K562 (cell line): ENCODE results near the gene RBM46.

Experiments used
- CREB1 ChIP-seq, 2 experiments: sonication (generic) in 1 of 2; formaldehyde crosslinking in 1 of 2; IDR thresholded peaks; 2 replicates each; pipeline versions ENCODE4 v1.6.1 to v1.8.0; 2012 to 2022; ENCODE audit warnings: inconsistent platforms in 1 of 2, mild to moderate bottlenecking in 1 of 2, missing genetic modification reagents in 1 of 2, moderate library complexity in 1 of 2
- CTCF ChIP-seq, 3 experiments: IDR thresholded peaks in 2 of 3; conservative IDR thresholded peaks in 1 of 3; 2 replicates each; pipeline ENCODE4 v1.5.1; 2011 to 2012; ENCODE audit warnings: low read length in 3 of 3, mild to moderate bottlenecking in 3 of 3, control low read depth in 2 of 3, improper control_type of control experiment in 1 of 3, inconsistent platforms in 1 of 3, low read depth in 1 of 3, mixed read lengths in 1 of 3, moderate library complexity in 1 of 3; ENCODE audit not compliant: insufficient read depth in 2 of 3
- KAT7 ChIP-seq: sonication (generic); formaldehyde crosslinking; IDR thresholded peaks from 2 replicates; pipeline ENCODE4 v1.8.0; 2022; ENCODE audit warnings: missing genetic modification reagents, mild to moderate bottlenecking, borderline replicate concordance
- MYC ChIP-seq, 2 experiments: fragments of 250-450 bp in 1 of 2; sonication (Bioruptor Pico) in 1 of 2; IDR thresholded peaks; 2 replicates each; pipeline versions ENCODE4 v1.5.1 to v1.6.1; 2012 to 2021; ENCODE audit warnings: low read depth in 2 of 2, borderline replicate concordance in 1 of 2, improper control_type of control experiment in 1 of 2, low read length in 1 of 2, mild to moderate bottlenecking in 1 of 2, moderate library complexity in 1 of 2
- NELFE ChIP-seq: IDR thresholded peaks from 2 replicates; pipeline ENCODE4 v1.6.1; 2011; ENCODE audit warnings: mild to moderate bottlenecking; ENCODE audit not compliant: insufficient read depth, insufficient read length
- NRF1 ChIP-seq, 2 experiments: fragments of 450-650 bp; IDR thresholded peaks in 1 of 2; conservative IDR thresholded peaks in 1 of 2; 2 replicates each; pipeline ENCODE4 v1.6.1; 2014; ENCODE audit warnings: mild to moderate bottlenecking in 2 of 2
- POLR2AphosphoS5 ChIP-seq: IDR thresholded peaks from 2 replicates; pipeline ENCODE4 v1.6.1; 2011; ENCODE audit warnings: mild to moderate bottlenecking, low read depth, low read length, moderate library complexity; ENCODE audit not compliant: control insufficient read depth, insufficient read depth
- STAT6 ChIP-seq: sonication (generic); formaldehyde crosslinking; IDR thresholded peaks from 2 replicates; pipeline ENCODE4 v1.8.1; 2023; ENCODE audit warnings: mild to moderate bottlenecking, missing genetic modification reagents
- TAF1 ChIP-seq: IDR thresholded peaks from 2 replicates; pipeline ENCODE4 v1.6.1; 2011; ENCODE audit warnings: mild to moderate bottlenecking, low read length, moderate library complexity; ENCODE audit not compliant: insufficient read depth, control insufficient read depth, severe bottlenecking; ENCODE audit errors: extremely low read depth
- VEZF1 ChIP-seq: fragments of 200-800 bp; sonication (Bioruptor generic); IDR thresholded peaks from 2 replicates; pipeline ENCODE4 v1.6.1; 2017; ENCODE audit warnings: missing genetic modification characterization, missing compliant biosample characterization
- ZKSCAN1 ChIP-seq: fragments of 150-350 bp; IDR thresholded peaks from 2 replicates; pipeline ENCODE4 v1.6.1; 2016; ENCODE audit warnings: low read depth, low read length
- ZNF449 ChIP-seq: fragments of 250-450 bp; sonication (Bioruptor Pico); IDR thresholded peaks from 2 replicates; pipeline ENCODE4 v1.8.0; 2022; ENCODE audit warnings: moderate library complexity, mild to moderate bottlenecking, inconsistent platforms
- ZNF518B ChIP-seq: fragments of 250-450 bp; sonication (Bioruptor Pico); IDR thresholded peaks from 2 replicates; pipeline ENCODE4 v1.5.0; 2021; ENCODE audit warnings: mild to moderate bottlenecking, moderate library complexity

GRCh38 chr4:154731756-154732155 lies 49.3 kb upstream of the RBM46 start:
- TF ChIP-seq ZNF449 (CRISPR knock-in tag) (no peak), TAF1 (no peak), ZNF518B (CRISPR knock-in tag) (no peak), NRF1 (conservative IDR thresholded peaks at IDR 0.05 in 1 of 2, IDR thresholded peaks at IDR 0.05 in 1 of 2) (no peak), STAT6 (CRISPR knock-in tag) (no peak), KAT7 (CRISPR knock-in tag) (no peak), MYC (IDR thresholded peaks at IDR 0.05; ENCODE audit: low read depth, low read length) (no peak), MYC (CRISPR knock-in tag; IDR thresholded peaks at IDR 0.05; ENCODE audit: borderline replicate concordance, low read depth) (no peak), CTCF (IDR thresholded peaks at IDR 0.05 in 2 of 3, conservative IDR thresholded peaks at IDR 0.05 in 1 of 3; ENCODE audit: insufficient read depth in 2 of 3, low read depth in 1 of 3, low read length in 3 of 3) (no peak), ZKSCAN1 (no peak), CREB1 (IDR thresholded peaks at IDR 0.05) (no peak), CREB1 (CRISPR knock-in tag; IDR thresholded peaks at IDR 0.05) (no peak), VEZF1 (CRISPR knock-in tag) (no peak), NELFE (no peak), POLR2AphosphoS5 (no peak)
